Ramos (cell line): ENCODE measurements around the gene PPCS.

Source experiments
- in situ Hi-C: fragments of 300-500 bp; cut with MboI; formaldehyde crosslinking; loops from one replicate; pipeline ENCODE4 v1.14.3; 2022; ENCODE audit warnings: low sequenced_read_pairs; ENCODE audit not compliant: unreplicated experiment

The PPCS gene

DNA sequence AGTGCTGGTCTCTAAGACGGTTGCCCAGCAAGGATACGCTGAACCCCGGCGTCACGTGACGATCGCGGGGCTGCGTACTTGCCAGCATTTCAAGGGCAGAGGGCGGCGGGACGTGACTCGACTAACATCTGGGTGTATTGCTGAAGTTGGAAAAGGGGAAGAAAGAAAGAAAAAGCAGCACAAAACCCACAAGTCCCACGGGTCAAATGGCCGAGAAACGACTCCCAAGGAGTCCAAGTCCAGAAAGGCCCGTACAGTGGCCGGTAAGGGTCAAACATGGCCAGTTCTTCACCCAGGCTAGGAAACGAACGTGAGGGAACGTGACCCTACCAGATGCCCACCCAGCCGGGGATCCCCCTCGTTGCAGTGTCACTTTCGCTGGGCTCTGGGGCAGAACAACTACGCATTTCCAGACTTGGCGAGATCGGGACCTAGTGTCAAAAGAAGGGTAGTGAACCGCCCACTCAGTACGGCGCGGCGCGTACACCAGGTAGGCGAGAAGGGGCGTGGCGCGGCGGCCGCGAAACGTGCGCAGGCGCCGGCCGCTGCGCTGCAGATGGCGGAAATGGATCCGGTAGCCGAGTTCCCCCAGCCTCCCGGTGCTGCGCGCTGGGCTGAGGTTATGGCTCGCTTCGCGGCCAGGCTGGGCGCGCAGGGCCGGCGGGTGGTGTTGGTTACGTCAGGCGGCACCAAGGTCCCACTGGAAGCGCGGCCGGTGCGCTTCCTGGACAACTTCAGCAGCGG, at the start of gene PPCS, which contains the start of gene ZMYND12:
Gene PPCS, plus strand, starts transcription at position 534 of the 744 bp plus-strand sequence. Its CDS starts 23 bp downstream, at position 557.
Gene ZMYND12, minus strand, starts transcription at position 13 of the 744 bp plus-strand sequence. CDS start 25 bp downstream, outside the sequence.
- in situ Hi-C loops: no loop called here

DNA sequence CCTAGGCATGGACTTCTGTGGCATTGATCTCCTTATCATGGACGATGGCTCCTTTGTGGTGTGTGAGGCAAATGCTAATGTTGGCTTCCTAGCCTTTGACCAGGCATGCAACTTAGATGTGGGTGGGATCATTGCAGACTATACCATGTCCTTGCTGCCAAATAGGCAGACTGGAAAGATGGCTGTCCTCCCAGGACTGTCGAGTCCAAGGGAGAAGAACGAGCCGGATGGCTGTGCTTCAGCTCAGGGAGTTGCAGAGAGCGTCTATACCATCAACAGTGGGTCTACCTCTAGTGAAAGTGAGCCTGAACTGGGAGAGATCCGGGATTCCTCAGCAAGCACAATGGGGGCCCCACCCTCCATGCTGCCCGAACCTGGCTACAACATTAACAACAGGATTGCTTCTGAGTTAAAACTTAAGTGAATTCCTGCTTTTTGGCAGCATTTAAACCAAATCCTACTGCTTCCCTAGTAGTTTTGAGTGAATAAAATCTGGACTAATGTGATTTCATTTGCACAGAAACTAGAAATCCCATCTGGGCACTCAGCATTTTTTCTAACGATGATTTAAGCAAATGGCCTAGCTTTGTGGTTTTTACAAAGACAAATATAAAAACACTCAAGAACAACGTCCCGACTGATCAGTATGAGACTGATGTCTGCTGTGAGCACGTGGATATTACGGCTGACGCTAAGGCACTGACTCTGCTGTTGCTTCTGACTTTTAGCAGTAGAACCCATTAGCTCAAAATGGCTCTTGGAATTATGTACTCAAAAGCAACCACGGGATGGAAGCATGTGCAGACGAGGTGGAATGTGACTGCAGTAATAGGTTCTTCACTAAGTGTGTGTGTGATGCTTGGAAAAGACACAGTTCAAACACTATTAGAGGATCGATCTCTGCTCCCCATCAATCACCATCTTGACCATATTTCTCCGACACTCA, 41.5 kb upstream of the PPCS start:
- in situ Hi-C loops: no loop called here

- in situ Hi-C loops: no loop called here
Measured at GRCh38 chr1:42417166-42417565, 39.2 kb upstream of the PPCS start.

- in situ Hi-C loops: no loop called here
Measured at GRCh38 chr1:42418516-42418915, 37.8 kb upstream of the PPCS start.

- in situ Hi-C loops: no loop called here
Measured at GRCh38 chr1:42419126-42419821, 37.1 kb upstream of the PPCS start.

DNA sequence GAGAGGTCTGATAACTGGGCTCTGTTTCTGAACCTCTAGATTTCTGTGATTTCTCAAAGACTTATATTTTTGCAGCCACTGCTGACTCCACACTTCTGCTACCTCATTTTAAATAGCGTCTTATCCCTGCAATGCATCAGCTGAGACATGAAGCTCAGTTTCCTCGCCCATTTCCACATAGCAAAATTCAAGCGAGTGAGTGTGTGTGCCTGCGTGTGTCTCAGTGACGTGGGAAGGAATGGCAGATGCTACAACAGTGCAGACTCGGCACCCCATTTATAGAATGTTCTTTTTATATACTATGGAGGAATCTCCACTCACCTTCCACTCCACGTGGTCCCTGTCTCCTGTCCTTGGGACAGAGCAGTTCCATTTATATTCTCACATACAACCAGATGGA, 36.2 kb upstream of the PPCS start:
- in situ Hi-C loops: no loop called here

GRCh38 chr1:42420911-42421585, 35.3 kb upstream of the PPCS start:
- in situ Hi-C loops: no loop called here

DNA sequence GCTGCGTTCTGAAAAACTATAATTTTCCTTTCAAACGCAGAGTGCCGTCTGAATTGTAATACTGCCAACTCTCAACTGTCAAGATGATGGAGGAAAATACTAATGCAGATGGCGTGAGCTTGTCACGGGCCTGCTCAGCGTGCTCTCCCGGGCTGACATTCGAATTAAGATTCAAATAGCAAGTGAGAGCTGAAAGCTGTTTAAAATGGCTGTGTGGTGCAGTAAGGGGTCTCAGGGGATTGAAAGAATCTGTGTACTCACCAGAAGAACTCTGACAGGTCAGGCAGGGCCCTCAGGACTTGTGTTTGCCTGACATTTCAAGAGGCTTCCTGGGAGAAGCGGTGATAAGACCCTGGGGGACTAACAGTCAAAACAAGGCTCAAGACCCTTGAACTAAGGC, 33.6 kb upstream of the PPCS start:
- in situ Hi-C loops: no loop called here

- in situ Hi-C loops: no loop called here
Measured at GRCh38 chr1:42423681-42424080, 32.7 kb upstream of the PPCS start.

DNA sequence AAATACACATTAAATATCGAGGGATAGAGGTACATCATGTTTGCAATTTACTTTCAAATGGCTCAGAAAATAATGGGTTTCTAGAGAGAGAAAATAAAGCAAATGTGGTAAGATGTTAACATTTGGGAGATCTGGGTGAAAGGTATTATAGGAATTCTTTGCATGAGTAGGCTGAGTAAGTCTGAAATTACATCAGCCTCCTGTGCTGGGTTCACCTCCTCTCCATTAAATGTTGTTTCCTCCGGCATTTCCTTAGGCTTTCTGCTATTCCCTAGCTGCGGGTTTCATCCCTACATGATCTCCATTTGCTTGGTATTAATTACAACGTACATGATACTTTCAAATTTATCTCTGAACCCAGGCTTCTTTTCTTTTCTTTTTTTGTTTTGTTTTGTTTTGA, 32.1 kb upstream of the PPCS start:
- in situ Hi-C loops: no loop called here

DNA sequence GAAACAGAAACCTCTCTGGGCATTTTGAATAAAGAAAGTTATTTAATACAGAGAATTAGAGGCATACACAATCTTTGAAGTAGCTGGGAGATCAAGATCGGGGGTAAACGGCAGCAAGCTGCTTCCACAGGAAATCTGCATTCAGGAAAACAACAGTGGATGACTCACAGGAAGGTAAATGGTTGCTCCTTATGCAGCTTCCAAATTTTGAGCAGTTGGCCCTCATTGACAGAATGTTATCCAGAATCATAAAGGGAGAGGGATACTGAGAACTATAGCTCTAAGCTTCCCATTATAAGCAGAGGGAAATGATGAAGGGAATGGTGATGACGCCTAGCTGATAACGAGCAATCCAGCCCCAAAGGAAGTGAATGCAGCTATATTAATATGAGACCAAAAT, 29.1 kb upstream of the PPCS start:
- in situ Hi-C loops: no loop called here

- in situ Hi-C loops: no loop called here
Measured at GRCh38 chr1:42429603-42430002, 26.7 kb upstream of the PPCS start.

DNA sequence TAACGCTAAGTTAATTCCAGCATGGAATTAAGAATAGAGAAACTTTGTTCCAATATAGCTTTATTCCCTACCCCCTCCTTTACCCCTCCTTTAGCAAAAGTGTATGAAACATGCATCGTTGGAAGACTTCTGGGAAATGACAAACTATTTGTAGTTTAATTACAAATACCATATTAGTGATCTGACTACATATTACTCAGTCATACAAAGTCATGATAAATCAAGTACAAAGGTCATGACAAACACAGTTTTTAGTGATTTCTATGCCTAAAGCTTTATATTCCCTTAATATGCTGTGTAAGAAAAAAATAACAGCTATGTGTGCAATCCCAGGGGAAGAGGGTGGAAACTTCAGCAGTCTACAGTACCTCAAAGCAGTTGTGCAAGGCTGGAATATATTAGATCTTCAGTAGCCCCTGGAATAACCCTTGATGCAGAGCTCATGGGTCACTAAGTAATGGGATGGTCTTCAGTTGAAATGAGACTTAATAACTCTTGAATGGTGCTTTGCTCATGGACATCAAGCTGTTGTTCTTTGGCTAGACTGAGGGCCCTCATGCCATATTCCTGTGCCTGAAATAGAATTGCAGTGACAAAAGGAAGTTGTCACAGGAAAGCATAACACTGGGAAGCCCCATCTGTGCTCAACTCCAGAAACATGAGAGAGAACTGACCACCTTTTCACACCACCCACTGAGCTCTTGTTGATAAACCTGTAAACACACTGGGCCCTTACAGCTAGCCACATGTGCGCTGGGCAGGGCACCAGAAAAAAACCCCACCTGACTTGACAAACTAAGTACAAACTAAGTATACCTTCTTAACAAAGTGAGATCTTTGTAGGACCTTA, 25.8 kb upstream of the PPCS start:
- in situ Hi-C loops: no loop called here

DNA sequence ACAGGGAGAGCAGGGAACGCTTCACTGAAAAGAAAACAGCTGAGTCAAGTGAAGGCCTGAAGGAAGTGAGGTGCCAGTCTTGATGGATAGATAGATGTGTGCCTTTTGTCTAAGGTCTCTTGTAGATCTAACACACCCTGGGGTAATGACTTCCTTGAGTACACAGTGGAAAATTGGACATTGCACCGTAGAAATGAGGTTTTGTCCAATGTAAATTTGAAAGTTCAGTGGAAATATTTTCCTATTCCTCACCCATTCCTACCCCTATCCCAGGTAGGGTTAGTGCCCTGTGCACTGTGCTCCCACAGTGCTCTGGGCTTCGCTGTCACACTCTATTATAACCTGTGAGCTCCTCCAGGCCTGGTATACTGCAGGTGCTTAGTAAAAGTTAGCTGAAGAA, 24.8 kb upstream of the PPCS start:
- in situ Hi-C loops: no loop called here

- in situ Hi-C loops: no loop called here
Measured at GRCh38 chr1:42432714-42433113, 23.6 kb upstream of the PPCS start.

GRCh38 chr1:42433369-42433768, 23.0 kb upstream of the PPCS start:
- in situ Hi-C loops: no loop called here

DNA sequence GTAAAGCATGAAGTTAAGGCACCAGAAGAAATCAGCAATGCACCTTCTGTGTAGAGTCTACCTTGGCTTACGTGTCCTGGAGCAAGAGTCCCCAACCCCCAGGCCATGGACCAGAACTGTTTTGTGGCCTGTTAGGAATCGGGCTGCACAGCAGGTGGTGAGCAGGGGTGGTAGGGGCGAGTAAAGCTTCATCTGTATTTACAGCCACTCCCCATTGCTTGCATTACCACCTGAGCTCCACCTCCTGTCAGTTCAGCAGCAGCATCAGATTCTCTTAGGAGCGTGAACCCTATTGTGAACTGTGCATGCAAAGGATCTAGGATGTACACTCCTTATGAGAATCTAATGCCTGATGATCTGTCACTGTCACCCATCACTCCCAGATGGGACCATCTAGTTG, 22.0 kb upstream of the PPCS start:
- in situ Hi-C loops: no loop called here

- in situ Hi-C loops: no loop called here
Measured at GRCh38 chr1:42439940-42440339, 16.4 kb upstream of the PPCS start.

GRCh38 chr1:42442662-42443061, 13.7 kb upstream of the PPCS start:
- in situ Hi-C loops: no loop called here
